ENCODE data around the gene POLR3G.

The POLR3G gene

GRCh38 chr5:90476391-90476790 is 1.7 kb downstream of the POLR3G start:
- H3K9me3 ChIP-seq (ENCODE audit: control insufficient read depth, low read length), result no peaks in the 10 kb centered on the region
- 50 to 67% methylated on average over 1 of the region's 3 CpGs for WGBS, 2 experiments (ENCODE audit: insufficient coverage in 2 of 2)
- H3K36me3 ChIP-seq (ENCODE audit: control insufficient read depth, insufficient read depth, low read length), result no peaks in the 10 kb centered on the region
- no peak overlapping the region for H3K27ac ChIP-seq (ENCODE audit: low read depth, low read length, severe bottlenecking)
- no peak overlapping the region for H3K4me3 ChIP-seq (ENCODE audit: extremely low read depth, insufficient read depth, low read length, poor library complexity, severe bottlenecking)
- H3K4me1 ChIP-seq (ENCODE audit: control insufficient read depth, insufficient read depth, low read length, poor library complexity, severe bottlenecking), result no peaks in the 10 kb centered on the region

GRCh38 chr5:90477073-90477472 is 2.4 kb downstream of the POLR3G start:
- 21 to 32% methylated on average over 2 of the region's 2 CpGs for WGBS, 2 experiments (ENCODE audit: insufficient coverage in 2 of 2)
- Histone ChIP-seq H3K36me3 (ENCODE audit: control insufficient read depth, insufficient read depth, low read length) (no peaks in the 10 kb centered on the region), H3K27ac (ENCODE audit: low read depth, low read length, severe bottlenecking) (no peak overlapping the region), H3K4me3 (ENCODE audit: extremely low read depth, insufficient read depth, low read length, poor library complexity, severe bottlenecking) (no peak overlapping the region), H3K9me3 (ENCODE audit: control insufficient read depth, low read length) (no peaks in the 10 kb centered on the region), H3K4me1 (ENCODE audit: control insufficient read depth, insufficient read depth, low read length, poor library complexity, severe bottlenecking) (no peaks in the 10 kb centered on the region)

DNA sequence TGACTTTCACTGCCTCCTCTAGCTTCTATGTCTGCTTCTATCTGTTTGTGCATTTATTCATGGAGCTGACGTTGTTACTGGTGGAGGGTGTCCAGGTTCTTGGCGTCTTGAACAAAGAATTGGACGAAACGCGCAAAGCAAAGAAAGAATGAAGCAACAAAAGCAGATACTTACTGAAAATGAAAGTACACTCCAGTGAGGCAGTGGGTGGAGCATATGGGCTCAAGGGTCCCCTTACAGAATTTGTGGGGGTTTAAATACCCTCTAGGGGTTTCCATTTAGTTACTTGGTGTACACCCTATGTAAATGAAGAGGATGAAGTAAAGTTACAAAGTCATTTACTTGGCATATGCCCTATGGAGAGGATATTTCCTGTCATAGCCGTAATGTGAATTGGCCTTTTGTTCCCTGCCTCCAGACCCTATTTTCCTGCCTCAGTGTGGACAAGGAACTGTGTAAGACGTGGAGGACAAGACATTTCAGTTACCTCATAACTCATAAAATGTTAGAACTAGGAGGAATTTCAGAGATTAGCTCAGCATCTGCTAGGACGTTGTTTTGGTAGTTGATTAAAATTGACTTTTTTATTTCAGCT is 3.1 kb downstream of the POLR3G start:
- H3K27ac ChIP-seq (ENCODE audit: low read depth, low read length, severe bottlenecking), result no peak overlapping the region
- no peak overlapping the region for H3K4me3 ChIP-seq (ENCODE audit: extremely low read depth, insufficient read depth, low read length, poor library complexity, severe bottlenecking)
- no peaks in the 10 kb centered on the region for H3K9me3 ChIP-seq (ENCODE audit: control insufficient read depth, low read length)
- H3K36me3 ChIP-seq (ENCODE audit: control insufficient read depth, insufficient read depth, low read length), result no peaks in the 10 kb centered on the region
- no peaks in the 10 kb centered on the region for H3K4me1 ChIP-seq (ENCODE audit: control insufficient read depth, insufficient read depth, low read length, poor library complexity, severe bottlenecking)
- WGBS, 2 experiments (ENCODE audit: insufficient coverage in 2 of 2), result 91 to 95% methylated on average over 4 to 6 of the region's 8 CpGs

GRCh38 chr5:90479611-90480385 is 5.1 kb downstream of the POLR3G start:
- no peaks in the 10 kb centered on the region for H3K36me3 ChIP-seq (ENCODE audit: control insufficient read depth, insufficient read depth, low read length)
- H3K27ac ChIP-seq (ENCODE audit: low read depth, low read length, severe bottlenecking), result no peak overlapping the region
- H3K9me3 ChIP-seq (ENCODE audit: control insufficient read depth, low read length), result no peaks in the 10 kb centered on the region
- no peaks in the 10 kb centered on the region for H3K4me1 ChIP-seq (ENCODE audit: control insufficient read depth, insufficient read depth, low read length, poor library complexity, severe bottlenecking)
- no peak overlapping the region for H3K4me3 ChIP-seq (ENCODE audit: extremely low read depth, insufficient read depth, low read length, poor library complexity, severe bottlenecking)

- no peak overlapping the region for H3K4me3 ChIP-seq (ENCODE audit: extremely low read depth, insufficient read depth, low read length, poor library complexity, severe bottlenecking)
- 100% methylated on average over 1 of the region's 1 CpG; no CpG with 5 or more reads in 1 of the 2 experiments for WGBS, 2 experiments (ENCODE audit: insufficient coverage in 2 of 2)
- no peaks in the 10 kb centered on the region for H3K9me3 ChIP-seq (ENCODE audit: control insufficient read depth, low read length)
- no peaks in the 10 kb centered on the region for H3K4me1 ChIP-seq (ENCODE audit: control insufficient read depth, insufficient read depth, low read length, poor library complexity, severe bottlenecking)
- H3K36me3 ChIP-seq (ENCODE audit: control insufficient read depth, insufficient read depth, low read length), result no peaks in the 10 kb centered on the region
- no peak overlapping the region for H3K27ac ChIP-seq (ENCODE audit: low read depth, low read length, severe bottlenecking)
Observed at GRCh38 chr5:90480699-90481098, 6.0 kb downstream of the POLR3G start.

- 90 to 96% methylated on average over 5 to 8 of the region's 8 CpGs for WGBS, 2 experiments (ENCODE audit: insufficient coverage in 2 of 2)
- no peaks in the 10 kb centered on the region for H3K9me3 ChIP-seq (ENCODE audit: control insufficient read depth, low read length)
- no peak overlapping the region for H3K27ac ChIP-seq (ENCODE audit: low read depth, low read length, severe bottlenecking)
- no peaks in the 10 kb centered on the region for H3K4me1 ChIP-seq (ENCODE audit: control insufficient read depth, insufficient read depth, low read length, poor library complexity, severe bottlenecking)
- H3K4me3 ChIP-seq (ENCODE audit: extremely low read depth, insufficient read depth, low read length, poor library complexity, severe bottlenecking), result no peak overlapping the region
- H3K36me3 ChIP-seq (ENCODE audit: control insufficient read depth, insufficient read depth, low read length), result no peaks in the 10 kb centered on the region
Observed at GRCh38 chr5:90483206-90483605, 8.5 kb downstream of the POLR3G start.

DNA sequence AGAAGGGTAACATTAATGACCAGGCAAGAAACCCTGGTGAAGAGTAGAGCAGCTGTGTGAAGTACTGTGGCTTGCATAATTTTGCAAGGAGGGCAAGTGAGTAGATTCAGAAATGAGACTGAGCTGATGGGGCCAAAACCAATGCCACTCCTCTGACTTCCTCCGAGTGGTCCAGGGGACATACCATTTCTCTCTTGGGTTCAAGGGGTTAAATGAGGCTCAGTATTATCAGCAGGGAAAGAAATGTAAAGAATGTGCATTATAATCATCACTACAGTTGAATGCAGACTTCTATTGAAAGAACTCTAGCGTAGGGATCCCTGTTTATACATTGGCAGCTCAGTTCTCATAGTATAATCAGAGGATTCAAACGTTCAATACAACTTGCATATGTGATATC is 9.9 kb downstream of the POLR3G start:
- no peak overlapping the region for H3K27ac ChIP-seq (ENCODE audit: low read depth, low read length, severe bottlenecking)
- WGBS, 2 experiments (ENCODE audit: insufficient coverage in 2 of 2), result 100% methylated on average over 1 to 2 of the region's 3 CpGs
- H3K36me3 ChIP-seq (ENCODE audit: control insufficient read depth, insufficient read depth, low read length), result no peaks in the 10 kb centered on the region
- no peaks in the 10 kb centered on the region for H3K4me1 ChIP-seq (ENCODE audit: control insufficient read depth, insufficient read depth, low read length, poor library complexity, severe bottlenecking)
- H3K9me3 ChIP-seq (ENCODE audit: control insufficient read depth, low read length), result no peaks in the 10 kb centered on the region
- no peak overlapping the region for H3K4me3 ChIP-seq (ENCODE audit: extremely low read depth, insufficient read depth, low read length, poor library complexity, severe bottlenecking)

- Histone ChIP-seq H3K4me1 (ENCODE audit: control insufficient read depth, insufficient read depth, low read length, poor library complexity, severe bottlenecking) (no peaks in the 10 kb centered on the region), H3K27ac (ENCODE audit: low read depth, low read length, severe bottlenecking) (no peak overlapping the region), H3K4me3 (ENCODE audit: extremely low read depth, insufficient read depth, low read length, poor library complexity, severe bottlenecking) (no peak overlapping the region), H3K9me3 (ENCODE audit: control insufficient read depth, low read length) (no peaks in the 10 kb centered on the region), H3K36me3 (ENCODE audit: control insufficient read depth, insufficient read depth, low read length) (no peaks in the 10 kb centered on the region)
- WGBS, 2 experiments (ENCODE audit: insufficient coverage in 2 of 2), result no CpG with 5 or more reads among the region's 2 CpGs
Observed at GRCh38 chr5:90488791-90489190, 14.1 kb downstream of the POLR3G start.

- Histone ChIP-seq H3K27ac (ENCODE audit: low read depth, low read length, severe bottlenecking) (no peak overlapping the region), H3K4me1 (ENCODE audit: control insufficient read depth, insufficient read depth, low read length, poor library complexity, severe bottlenecking) (no peaks in the 10 kb centered on the region), H3K36me3 (ENCODE audit: control insufficient read depth, insufficient read depth, low read length) (no peaks in the 10 kb centered on the region), H3K9me3 (ENCODE audit: control insufficient read depth, low read length) (no peaks in the 10 kb centered on the region), H3K4me3 (ENCODE audit: extremely low read depth, insufficient read depth, low read length, poor library complexity, severe bottlenecking) (no peak overlapping the region)
Observed at GRCh38 chr5:90494043-90494442, 19.4 kb downstream of the POLR3G start.

GRCh38 chr5:90495146-90495545 is 20.5 kb downstream of the POLR3G start:
- H3K36me3 ChIP-seq (ENCODE audit: control insufficient read depth, insufficient read depth, low read length), result no peaks in the 10 kb centered on the region
- H3K4me1 ChIP-seq (ENCODE audit: control insufficient read depth, insufficient read depth, low read length, poor library complexity, severe bottlenecking), result no peaks in the 10 kb centered on the region
- no peak overlapping the region for H3K27ac ChIP-seq (ENCODE audit: low read depth, low read length, severe bottlenecking)
- no peak overlapping the region for H3K4me3 ChIP-seq (ENCODE audit: extremely low read depth, insufficient read depth, low read length, poor library complexity, severe bottlenecking)
- no peaks in the 10 kb centered on the region for H3K9me3 ChIP-seq (ENCODE audit: control insufficient read depth, low read length)
- 86% methylated on average over 1 of the region's 1 CpG; no CpG with 5 or more reads in 1 of the 2 experiments for WGBS, 2 experiments (ENCODE audit: insufficient coverage in 2 of 2)

DNA sequence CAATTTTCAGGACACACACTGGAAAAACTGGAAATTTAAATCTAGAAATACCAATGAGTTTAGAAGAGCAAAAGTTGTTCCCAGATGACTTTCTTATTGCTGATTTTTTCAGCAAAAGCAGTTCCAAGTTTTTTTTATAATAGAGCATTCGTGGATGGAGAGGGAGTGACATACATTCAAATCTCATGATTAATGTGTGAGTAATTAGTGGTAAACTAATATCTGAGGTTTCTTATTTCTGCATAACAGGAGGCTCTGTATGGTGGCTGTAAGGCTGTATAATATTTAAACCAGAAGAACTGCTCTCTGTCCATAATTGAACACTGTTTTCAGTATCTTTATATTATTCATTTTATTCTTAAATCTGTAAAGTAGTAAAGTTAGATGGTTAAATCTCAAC is 28.9 kb downstream of the POLR3G start:
- WGBS, 2 experiments (ENCODE audit: insufficient coverage in 2 of 2), result no CpG with 5 or more reads among the region's 1 CpG

More for the DNA sequence above, 28.9 kb downstream of the POLR3G start:
- Histone ChIP-seq H3K4me1 (ENCODE audit: control insufficient read depth, insufficient read depth, low read length, poor library complexity, severe bottlenecking) (no peaks in the 10 kb centered on the region), H3K27ac (ENCODE audit: low read depth, low read length, severe bottlenecking) (no peak overlapping the region), H3K9me3 (ENCODE audit: control insufficient read depth, low read length) (no peaks in the 10 kb centered on the region), H3K4me3 (ENCODE audit: extremely low read depth, insufficient read depth, low read length, poor library complexity, severe bottlenecking) (no peak overlapping the region), H3K36me3 (ENCODE audit: control insufficient read depth, insufficient read depth, low read length) (no peaks in the 10 kb centered on the region)
